SK-N-SH (cell line): ENCODE measurements around the gene EXOC6B. TPM values are rescaled to one million over a fixed set of nuclear protein-coding genes. Genes with fewer than 3 reads are reported as not detected.

Experiments
- CTCF ChIA-PET: fragments of 300-600, 350-600 bp; formaldehyde crosslinking; extraction: SDS; loops from one replicate; lab custom pipeline; 2021; lab: Yijun Ruan, JAX
- POLR2A ChIA-PET: fragments of 350-600 bp; sonication (Branson Sonifier 250); formaldehyde crosslinking; extraction: SDS; loops from one replicate; lab custom pipeline; 2020; ENCODE audit warnings: antibody characterized with exemption, inconsistent platforms; lab: Yijun Ruan, JAX
- DNase-seq: peaks from one replicate; pipeline ENCODE4 v3.0.0; 2012
- H2AFZ ChIP-seq: fragments of 200-600 bp; sonication (generic); 2 replicates; pipeline ENCODE4 v1.8.1; 2016; ENCODE audit warnings: antibody characterized with exemption, mild to moderate bottlenecking, low read depth
- H3F3A ChIP-seq: fragments of 200-600 bp; sonication (generic); replicated peaks from 2 replicates; pipeline ENCODE3; 2016; ENCODE audit warnings: antibody characterized with exemption, mild to moderate bottlenecking; ENCODE audit not compliant: insufficient read depth
- H3K27ac ChIP-seq, 2 experiments: fragments of 200-500 bp in 1 of 2; fragments of 200-600 bp in 1 of 2; sonication (Bioruptor generic) in 1 of 2; sonication (generic), shearing (Covaris generic) in 1 of 2; 2 replicates each; pipeline versions ENCODE4 v1.5.1 to v1.6.1; 2014 to 2016; ENCODE audit warnings: low read depth in 2 of 2, inconsistent platforms in 1 of 2, low read length in 1 of 2, mild to moderate bottlenecking in 1 of 2, mixed read lengths in 1 of 2
- H3K27me3 ChIP-seq: fragments of 200-600 bp; sonication (generic), shearing (Covaris generic); 2 replicates; pipeline ENCODE4 v1.6.1; 2016; ENCODE audit warnings: mixed run types; ENCODE audit not compliant: insufficient read depth
- H3K36me3 ChIP-seq, 2 experiments: fragments of 200-500 bp in 1 of 2; fragments of 200-600 bp in 1 of 2; sonication (Bioruptor generic) in 1 of 2; sonication (generic) in 1 of 2; replicated peaks in 1 of 2; 2 replicates each; pipeline versions ENCODE3 to v1.5.1; 2014 to 2016; ENCODE audit warnings: low read length in 1 of 2, mild to moderate bottlenecking in 1 of 2; ENCODE audit not compliant: insufficient read depth in 2 of 2, control insufficient read depth in 1 of 2
- H3K4me1 ChIP-seq, 2 experiments: fragments of 200-500 bp in 1 of 2; fragments of 200-600 bp in 1 of 2; sonication (Bioruptor generic) in 1 of 2; sonication (generic), shearing (Covaris generic) in 1 of 2; 2 replicates each; pipeline versions ENCODE4 v1.5.1 to v1.6.1; 2014 to 2016; ENCODE audit warnings: low read depth in 1 of 2, low read length in 1 of 2, mixed run types in 1 of 2; ENCODE audit not compliant: insufficient read depth in 2 of 2, control insufficient read depth in 1 of 2
- H3K4me2 ChIP-seq: fragments of 200-600 bp; sonication (generic), shearing (Covaris generic); 2 replicates; pipeline ENCODE4 v1.6.1; 2017; ENCODE audit warnings: mixed run types
- H3K4me3 ChIP-seq, 2 experiments: fragments of 200-500 bp in 1 of 2; fragments of 200-600 bp in 1 of 2; sonication (Bioruptor generic) in 1 of 2; sonication (generic), shearing (Covaris generic) in 1 of 2; 2 replicates each; pipeline versions ENCODE4 v1.5.1 to v1.8.1; 2014 to 2016; ENCODE audit warnings: low read depth in 2 of 2, inconsistent platforms in 1 of 2, low read length in 1 of 2, mild to moderate bottlenecking in 1 of 2, mixed read lengths in 1 of 2, moderate library complexity in 1 of 2
- H3K79me2 ChIP-seq: fragments of 200-600 bp; sonication (generic); 2 replicates; pipeline ENCODE4 v1.8.1; 2017; ENCODE audit warnings: mild to moderate bottlenecking; ENCODE audit not compliant: insufficient read depth
- H3K9ac ChIP-seq: fragments of 200-600 bp; sonication (generic); 2 replicates; pipeline ENCODE4 v1.6.1; 2017; ENCODE audit warnings: mixed run types
- H3K9me2 ChIP-seq: fragments of 200-600 bp; sonication (generic); 2 replicates; pipeline ENCODE4 v1.6.1; 2017; ENCODE audit warnings: mixed run types
- H3K9me3 ChIP-seq: fragments of 200-600 bp; sonication (generic); 2 replicates; pipeline ENCODE4 v1.6.1; 2017; ENCODE audit warnings: mixed run types, mild to moderate bottlenecking, moderate library complexity
- H4K20me1 ChIP-seq: fragments of 200-600 bp; sonication (generic); 2 replicates; pipeline ENCODE4 v1.6.1; 2017; ENCODE audit warnings: mild to moderate bottlenecking, mixed run types; ENCODE audit not compliant: insufficient read depth
- CHD2 ChIP-seq: fragments of 150-350 bp; IDR thresholded peaks from 2 replicates; pipeline ENCODE4 v1.6.1; 2018; ENCODE audit warnings: low read length; ENCODE audit not compliant: partially characterized antibody
- ELF1 ChIP-seq: IDR thresholded peaks from 2 replicates; pipeline ENCODE4 v1.4.0; 2012
- EZH2phosphoT487 ChIP-seq: fragments of 200-600 bp; sonication (generic); IDR thresholded peaks from 2 replicates; pipeline ENCODE4 v1.6.1; 2017; ENCODE audit warnings: low read depth, mixed run types, mild to moderate bottlenecking, antibody characterized with exemption, moderate library complexity, borderline replicate concordance
- FOSL2 ChIP-seq: IDR thresholded peaks from 2 replicates; pipeline ENCODE4 v1.4.0; 2012; ENCODE audit warnings: low read depth, mild to moderate bottlenecking, moderate library complexity, borderline replicate concordance
- FOXM1 ChIP-seq: IDR thresholded peaks from 2 replicates; pipeline ENCODE4 v1.4.0; 2012; ENCODE audit warnings: low read depth, mild to moderate bottlenecking
- GABPA ChIP-seq: IDR thresholded peaks from 2 replicates; pipeline ENCODE4 v1.4.0; 2012; ENCODE audit warnings: low read depth, mild to moderate bottlenecking
- GATA2 ChIP-seq: sonication (generic); formaldehyde crosslinking; IDR thresholded peaks from 2 replicates; pipeline ENCODE4 v1.5.0; 2020; ENCODE audit warnings: mild to moderate bottlenecking, missing genetic modification reagents
- JUND ChIP-seq: IDR thresholded peaks from 2 replicates; pipeline ENCODE4 v1.4.0; 2012
- RAD21 ChIP-seq: IDR thresholded peaks from 2 replicates; pipeline ENCODE4 v1.6.1; 2012; ENCODE audit warnings: mild to moderate bottlenecking, low read length
- RCOR1 ChIP-seq: fragments of 150-350 bp; IDR thresholded peaks from 2 replicates; pipeline ENCODE4 v1.6.1; 2017; ENCODE audit warnings: antibody characterized with exemption, low read length
- RXRA ChIP-seq: IDR thresholded peaks from 2 replicates; pipeline ENCODE4 v1.4.0; 2012; ENCODE audit warnings: low read depth, mild to moderate bottlenecking, borderline replicate concordance
- SIN3A ChIP-seq: IDR thresholded peaks from 2 replicates; pipeline ENCODE4 v1.6.1; 2012; ENCODE audit warnings: low read depth, mild to moderate bottlenecking, low read length, moderate library complexity, borderline replicate concordance
- SMC3 ChIP-seq: IDR thresholded peaks from 2 replicates; pipeline ENCODE4 v1.6.1; 2012; ENCODE audit warnings: low read depth, low read length, improper control_type of control experiment
- TAF1 ChIP-seq: IDR thresholded peaks from 2 replicates; pipeline ENCODE4 v1.6.1; 2012; ENCODE audit warnings: low read depth, mild to moderate bottlenecking, low read length, moderate library complexity, borderline replicate concordance
- TCF12 ChIP-seq: IDR thresholded peaks from 2 replicates; pipeline ENCODE4 v1.4.0; 2012
- TEAD4 ChIP-seq: IDR thresholded peaks from 2 replicates; pipeline ENCODE4 v1.4.0; 2012; ENCODE audit warnings: mild to moderate bottlenecking, borderline replicate concordance; ENCODE audit not compliant: insufficient read depth
- WGBS: methylation state at CpG from one replicate; pipeline ENCODE4 v1.1.6; 2017; ENCODE audit warnings: low lambda C conversion rate; 5-methylcytosine and 5-hydroxymethylcytosine counted together
- polyA plus RNA-seq, 3 experiments: library from polyadenylated mRNA; depleted of rRNA; stranded (reverse); fragments of >200 nt; gene quantifications; 2 replicates each; pipeline ENCODE4 v1.2.3, GENCODE V29; 2012
- TF ChIP-seq, protein P1 (sequence below): IDR thresholded peaks from 2 replicates; pipeline ENCODE4 v1.4.0; 2012; ENCODE audit warnings: low read depth, borderline replicate concordance
- TF ChIP-seq, protein P2 (sequence below): IDR thresholded peaks from 2 replicates; pipeline ENCODE4 v1.4.0; 2012; ENCODE audit warnings: low read depth, borderline replicate concordance
- TF ChIP-seq, protein P3 (sequence below): IDR thresholded peaks from 2 replicates; pipeline ENCODE4; 2012
- TF ChIP-seq, protein P4 (sequence below): IDR thresholded peaks from 2 replicates; pipeline ENCODE4 v1.6.1; 2012; ENCODE audit warnings: mild to moderate bottlenecking, low read depth, low read length, moderate library complexity

EXOC6B gene
- polyA plus RNA-seq, 1 of the 3 experiments (the other 2 are of a cell fraction), result 7.4 TPM

DNA sequence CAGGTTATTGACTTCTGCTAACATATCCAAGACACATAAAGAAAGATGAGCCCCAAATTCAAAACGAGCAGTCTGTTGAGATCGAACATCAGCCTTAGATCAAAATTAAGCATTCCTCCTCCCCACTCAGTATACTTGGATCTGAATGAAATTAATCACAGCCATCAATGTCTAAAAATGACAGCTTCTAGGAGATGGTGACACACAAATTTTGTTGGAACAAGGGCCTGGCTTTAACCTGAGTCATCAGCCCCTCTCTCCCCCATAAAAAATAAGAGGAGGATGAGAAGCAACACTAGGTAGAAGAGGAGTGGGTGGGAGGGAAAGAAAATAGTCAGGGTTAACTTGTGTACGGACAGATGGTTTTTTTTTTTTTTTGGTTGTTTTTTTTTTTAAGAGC, 223.1 kb downstream of the EXOC6B start:
- no peak for DNase-seq
- ChIA-PET POLR2A (no interaction called here), CTCF (interaction anchor here (0.6 to 0.7 kb wide), 2 partner anchors 368 to 387 kb away, joined by 3 read pairs; no protein-coding TSS in a partner anchor)
- H2AFZ ChIP-seq, result no peak overlapping the region
- no peaks in the 10 kb centered on the region for H3K9me3 ChIP-seq
- no peaks in the 10 kb centered on the region for H3K9me2 ChIP-seq
- no peak overlapping the region for H3K27ac ChIP-seq
- 85% methylated on average over 3 of the region's 3 CpGs for WGBS
- H3K36me3 ChIP-seq, result peaks cover 0 to 8% of the 10 kb centered on the region in 2 experiments
- no peak overlapping the region for H3K4me2 ChIP-seq
- no peak overlapping the region for H3K9ac ChIP-seq
- peaks cover 0 to 13% of the 10 kb centered on the region in 2 experiments; a peak in 1 of 4 replicates for H3K4me1 ChIP-seq
- peaks cover 6% of the 10 kb centered on the region for H3F3A ChIP-seq
- H3K4me3 ChIP-seq, result no peak overlapping the region
- no peaks in the 10 kb centered on the region for H3K27me3 ChIP-seq
- no peaks in the 10 kb centered on the region for H4K20me1 ChIP-seq
- TF ChIP-seq, protein P1, sequence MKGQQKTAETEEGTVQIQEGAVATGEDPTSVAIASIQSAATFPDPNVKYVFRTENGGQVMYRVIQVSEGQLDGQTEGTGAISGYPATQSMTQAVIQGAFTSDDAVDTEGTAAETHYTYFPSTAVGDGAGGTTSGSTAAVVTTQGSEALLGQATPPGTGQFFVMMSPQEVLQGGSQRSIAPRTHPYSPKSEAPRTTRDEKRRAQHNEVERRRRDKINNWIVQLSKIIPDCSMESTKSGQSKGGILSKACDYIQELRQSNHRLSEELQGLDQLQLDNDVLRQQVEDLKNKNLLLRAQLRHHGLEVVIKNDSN, result no peak
- no peaks in the 10 kb centered on the region for H3K79me2 ChIP-seq

DNA sequence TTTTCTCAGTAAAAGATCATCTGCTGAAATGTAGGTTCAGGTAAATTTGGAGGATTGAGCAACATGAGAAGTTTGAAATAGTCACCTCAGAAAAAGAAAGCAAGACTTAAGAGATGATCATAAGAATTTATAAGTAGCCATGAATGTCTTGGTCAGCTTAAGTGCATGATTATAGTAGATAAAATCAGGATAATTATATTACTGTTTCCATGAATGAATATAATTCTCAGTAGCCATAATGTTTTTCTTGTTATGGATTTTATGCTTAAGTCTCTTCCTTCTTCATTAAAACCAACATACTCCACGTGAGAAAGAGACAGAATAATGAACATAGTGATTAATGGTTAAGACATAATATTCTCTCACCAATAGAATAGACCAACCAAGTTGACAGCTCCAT, 223.7 kb downstream of the EXOC6B start:
- TF ChIP-seq JUND (no peak), TAF1 (no peak), TEAD4 (no peak), RCOR1 (no peak), EZH2phosphoT487 (no peak), RXRA (no peak), FOXM1 (no peak), RAD21 (no peak), SMC3 (no peak), GATA2 (CRISPR knock-in tag) (no peak), FOSL2 (no peak), CHD2 (no peak), ELF1 (no peak), TCF12 (no peak), SIN3A (no peak), GABPA (no peak)
- TF ChIP-seq, protein P2, sequence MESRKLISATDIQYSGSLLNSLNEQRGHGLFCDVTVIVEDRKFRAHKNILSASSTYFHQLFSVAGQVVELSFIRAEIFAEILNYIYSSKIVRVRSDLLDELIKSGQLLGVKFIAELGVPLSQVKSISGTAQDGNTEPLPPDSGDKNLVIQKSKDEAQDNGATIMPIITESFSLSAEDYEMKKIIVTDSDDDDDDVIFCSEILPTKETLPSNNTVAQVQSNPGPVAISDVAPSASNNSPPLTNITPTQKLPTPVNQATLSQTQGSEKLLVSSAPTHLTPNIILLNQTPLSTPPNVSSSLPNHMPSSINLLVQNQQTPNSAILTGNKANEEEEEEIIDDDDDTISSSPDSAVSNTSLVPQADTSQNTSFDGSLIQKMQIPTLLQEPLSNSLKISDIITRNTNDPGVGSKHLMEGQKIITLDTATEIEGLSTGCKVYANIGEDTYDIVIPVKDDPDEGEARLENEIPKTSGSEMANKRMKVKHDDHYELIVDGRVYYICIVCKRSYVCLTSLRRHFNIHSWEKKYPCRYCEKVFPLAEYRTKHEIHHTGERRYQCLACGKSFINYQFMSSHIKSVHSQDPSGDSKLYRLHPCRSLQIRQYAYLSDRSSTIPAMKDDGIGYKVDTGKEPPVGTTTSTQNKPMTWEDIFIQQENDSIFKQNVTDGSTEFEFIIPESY, result no peak
- TF ChIP-seq, protein P3, sequence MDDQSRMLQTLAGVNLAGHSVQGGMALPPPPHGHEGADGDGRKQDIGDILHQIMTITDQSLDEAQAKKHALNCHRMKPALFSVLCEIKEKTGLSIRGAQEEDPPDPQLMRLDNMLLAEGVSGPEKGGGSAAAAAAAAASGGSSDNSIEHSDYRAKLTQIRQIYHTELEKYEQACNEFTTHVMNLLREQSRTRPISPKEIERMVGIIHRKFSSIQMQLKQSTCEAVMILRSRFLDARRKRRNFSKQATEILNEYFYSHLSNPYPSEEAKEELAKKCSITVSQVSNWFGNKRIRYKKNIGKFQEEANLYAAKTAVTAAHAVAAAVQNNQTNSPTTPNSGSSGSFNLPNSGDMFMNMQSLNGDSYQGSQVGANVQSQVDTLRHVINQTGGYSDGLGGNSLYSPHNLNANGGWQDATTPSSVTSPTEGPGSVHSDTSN, result no peak
- TF ChIP-seq, protein P4, sequence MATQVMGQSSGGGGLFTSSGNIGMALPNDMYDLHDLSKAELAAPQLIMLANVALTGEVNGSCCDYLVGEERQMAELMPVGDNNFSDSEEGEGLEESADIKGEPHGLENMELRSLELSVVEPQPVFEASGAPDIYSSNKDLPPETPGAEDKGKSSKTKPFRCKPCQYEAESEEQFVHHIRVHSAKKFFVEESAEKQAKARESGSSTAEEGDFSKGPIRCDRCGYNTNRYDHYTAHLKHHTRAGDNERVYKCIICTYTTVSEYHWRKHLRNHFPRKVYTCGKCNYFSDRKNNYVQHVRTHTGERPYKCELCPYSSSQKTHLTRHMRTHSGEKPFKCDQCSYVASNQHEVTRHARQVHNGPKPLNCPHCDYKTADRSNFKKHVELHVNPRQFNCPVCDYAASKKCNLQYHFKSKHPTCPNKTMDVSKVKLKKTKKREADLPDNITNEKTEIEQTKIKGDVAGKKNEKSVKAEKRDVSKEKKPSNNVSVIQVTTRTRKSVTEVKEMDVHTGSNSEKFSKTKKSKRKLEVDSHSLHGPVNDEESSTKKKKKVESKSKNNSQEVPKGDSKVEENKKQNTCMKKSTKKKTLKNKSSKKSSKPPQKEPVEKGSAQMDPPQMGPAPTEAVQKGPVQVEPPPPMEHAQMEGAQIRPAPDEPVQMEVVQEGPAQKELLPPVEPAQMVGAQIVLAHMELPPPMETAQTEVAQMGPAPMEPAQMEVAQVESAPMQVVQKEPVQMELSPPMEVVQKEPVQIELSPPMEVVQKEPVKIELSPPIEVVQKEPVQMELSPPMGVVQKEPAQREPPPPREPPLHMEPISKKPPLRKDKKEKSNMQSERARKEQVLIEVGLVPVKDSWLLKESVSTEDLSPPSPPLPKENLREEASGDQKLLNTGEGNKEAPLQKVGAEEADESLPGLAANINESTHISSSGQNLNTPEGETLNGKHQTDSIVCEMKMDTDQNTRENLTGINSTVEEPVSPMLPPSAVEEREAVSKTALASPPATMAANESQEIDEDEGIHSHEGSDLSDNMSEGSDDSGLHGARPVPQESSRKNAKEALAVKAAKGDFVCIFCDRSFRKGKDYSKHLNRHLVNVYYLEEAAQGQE, result no peak
- Histone ChIP-seq H3K9ac (no peak overlapping the region), H3K36me3 (peaks cover 0 to 2% of the 10 kb centered on the region in 2 experiments), H4K20me1 (no peaks in the 10 kb centered on the region), H3K4me1 (peaks cover 0 to 13% of the 10 kb centered on the region in 2 experiments; a peak in 1 of 4 replicates), H3K4me2 (no peak overlapping the region), H3K27me3 (no peaks in the 10 kb centered on the region), H3F3A (peaks cover 6% of the 10 kb centered on the region), H2AFZ (no peak overlapping the region), H3K27ac (no peak overlapping the region), H3K4me3 (no peak overlapping the region), H3K9me3 (no peaks in the 10 kb centered on the region), H3K9me2 (no peaks in the 10 kb centered on the region), H3K79me2 (no peaks in the 10 kb centered on the region)
- ChIA-PET CTCF (interaction anchor here (0.7 kb wide), 1 partner anchor 387 kb away, joined by 3 read pairs; no protein-coding TSS in a partner anchor), POLR2A (no interaction called here)
- WGBS, result 67% methylated on average over 1 of the region's 1 CpG
- no peak for DNase-seq
